GM23338 (cell line): ENCODE results near the gene ZNF831. TPM values are rescaled to one million over a fixed set of nuclear protein-coding genes. Genes with fewer than 3 reads are reported as not detected.
A peak's percentile ranks its signal among the peaks of the same experiment; 100 is the strongest.

ENCODE experiments used
- ATAC-seq: fragments of 200-7000 bp; cut with Tn5 transposase; 3 replicates; pipeline ENCODE4 v1.9.1; 2020
- DNase-seq: peaks from one replicate; pipeline ENCODE4 v3.0.0-alpha.2; 2015; ENCODE audit warnings: low spot score
- H2AFZ ChIP-seq: fragments of 200-600 bp; sonication (generic); 2 replicates; pipeline ENCODE4 v1.8.0; 2016; ENCODE audit warnings: antibody characterized with exemption, mild to moderate bottlenecking, moderate library complexity
- H3F3A ChIP-seq: fragments of 200-600 bp; sonication (generic); replicated peaks from 2 replicates; pipeline ENCODE4 v1.8.0; 2017; ENCODE audit warnings: antibody characterized with exemption, mixed run types, low read depth
- H3K27ac ChIP-seq: fragments of 200-600 bp; sonication (generic); 2 replicates; pipeline ENCODE4 v1.6.1; 2016; ENCODE audit warnings: low read depth
- H3K27me3 ChIP-seq: fragments of 200-600 bp; sonication (generic); 2 replicates; pipeline ENCODE4 v1.8.0; 2016; ENCODE audit warnings: mild to moderate bottlenecking, mixed run types, moderate library complexity; ENCODE audit not compliant: insufficient read depth
- H3K36me3 ChIP-seq: fragments of 200-600 bp; sonication (generic); 2 replicates; pipeline ENCODE4 v1.8.0; 2016; ENCODE audit warnings: mild to moderate bottlenecking; ENCODE audit not compliant: insufficient read depth
- H3K4me1 ChIP-seq: fragments of 200-600 bp; sonication (generic); 2 replicates; pipeline ENCODE4 v1.8.0; 2016; ENCODE audit warnings: mild to moderate bottlenecking, moderate library complexity; ENCODE audit not compliant: insufficient read depth
- H3K4me2 ChIP-seq: fragments of 200-600 bp; sonication (generic); 2 replicates; pipeline ENCODE4 v1.7.1; 2017; ENCODE audit warnings: mixed run types
- H3K4me3 ChIP-seq: fragments of 200-600 bp; sonication (generic); 2 replicates; pipeline ENCODE4 v1.6.1; 2016; ENCODE audit warnings: mixed run types
- H3K79me2 ChIP-seq: fragments of 200-600 bp; sonication (generic); replicated peaks from 2 replicates; pipeline ENCODE4 v1.8.0; 2017; ENCODE audit warnings: mild to moderate bottlenecking; ENCODE audit not compliant: insufficient read depth
- H3K9me2 ChIP-seq: fragments of 200-600 bp; sonication (generic); 2 replicates; pipeline ENCODE4 v1.8.0; 2017; ENCODE audit not compliant: insufficient read depth
- H4K20me1 ChIP-seq: fragments of 200-600 bp; sonication (generic); replicated peaks from 2 replicates; pipeline ENCODE4 v1.8.0; 2017; ENCODE audit warnings: mild to moderate bottlenecking; ENCODE audit not compliant: insufficient read depth
- H3K27ac Mint-ChIP-seq: 2 replicates; pipeline ENCODE4 v1.8.0; 2020; ENCODE audit warnings: inconsistent platforms, mild to moderate bottlenecking, moderate library complexity, mixed read lengths
- H3K27me3 Mint-ChIP-seq: 3 replicates; pipeline ENCODE4 v1.8.0; 2022; ENCODE audit warnings: low read depth, mild to moderate bottlenecking, moderate library complexity, mixed read lengths, inconsistent platforms; ENCODE audit not compliant: insufficient read depth, poor library complexity
- H3K36me3 Mint-ChIP-seq: 3 replicates; pipeline ENCODE4 v1.8.0; 2021; ENCODE audit warnings: low read depth, mild to moderate bottlenecking, inconsistent platforms, moderate library complexity, mixed read lengths
- H3K4me1 Mint-ChIP-seq: 3 replicates; pipeline ENCODE4 v1.8.0; 2020; ENCODE audit warnings: mild to moderate bottlenecking, inconsistent platforms, mixed read lengths
- H3K4me3 Mint-ChIP-seq: 3 replicates; pipeline ENCODE4 v1.8.0; 2021; ENCODE audit warnings: moderate library complexity, mild to moderate bottlenecking, inconsistent platforms, mixed read lengths
- H3K9me3 Mint-ChIP-seq: 3 replicates; pipeline ENCODE4 v1.8.0; 2020; ENCODE audit warnings: moderate library complexity, mild to moderate bottlenecking, inconsistent platforms, mixed read lengths
- CREB1 ChIP-seq: fragments of 250-450 bp; sonication (Bioruptor Pico); IDR thresholded peaks from 2 replicates; pipeline ENCODE4 v1.5.0; 2020; ENCODE audit warnings: low read depth, mild to moderate bottlenecking, moderate library complexity
- ETS1 ChIP-seq: IDR thresholded peaks from 2 replicates; pipeline ENCODE4 v1.6.1; 2016; ENCODE audit warnings: antibody characterized with exemption
- EZH2 ChIP-seq: fragments of 200-600 bp; sonication (generic); IDR thresholded peaks from one replicate; pipeline ENCODE4 v1.8.0; 2017; ENCODE audit warnings: antibody characterized with exemption, mild to moderate bottlenecking, low read depth; ENCODE audit not compliant: unreplicated experiment
- EZH2phosphoT487 ChIP-seq: fragments of 200-600 bp; sonication (generic); IDR thresholded peaks from one replicate; pipeline ENCODE4 v1.8.1; 2018; ENCODE audit warnings: antibody characterized with exemption; ENCODE audit not compliant: unreplicated experiment
- JUNB ChIP-seq: IDR thresholded peaks from one replicate; pipeline ENCODE4 v1.6.1; 2016; ENCODE audit warnings: antibody characterized with exemption; ENCODE audit not compliant: unreplicated experiment
- NANOG ChIP-seq: IDR thresholded peaks from 2 replicates; pipeline ENCODE4 v1.6.1; 2016; ENCODE audit warnings: antibody characterized with exemption, borderline replicate concordance
- POLR2AphosphoS5 ChIP-seq: IDR thresholded peaks from 2 replicates; pipeline ENCODE4 v1.6.1; 2016; ENCODE audit warnings: antibody characterized with exemption, low read depth
- STAT1 ChIP-seq: IDR thresholded peaks from one replicate; pipeline ENCODE4 v1.6.1; 2016; ENCODE audit warnings: antibody characterized with exemption; ENCODE audit not compliant: unreplicated experiment
- ZNF114 ChIP-seq: fragments of 250-450 bp; sonication (Bioruptor Pico); IDR thresholded peaks from 2 replicates; pipeline ENCODE4 v1.5.0; 2020; ENCODE audit warnings: mild to moderate bottlenecking, moderate library complexity
- ZNF331 ChIP-seq: fragments of 250-450 bp; sonication (Bioruptor Pico); IDR thresholded peaks from 2 replicates; pipeline ENCODE4 v1.5.0; 2020; ENCODE audit warnings: low read depth, mild to moderate bottlenecking, moderate library complexity
- ZNF462 ChIP-seq: fragments of 250-450 bp; sonication (Bioruptor Pico); IDR thresholded peaks from 2 replicates; pipeline ENCODE4 v1.5.0; 2020; ENCODE audit warnings: mild to moderate bottlenecking, moderate library complexity
- polyA plus RNA-seq: library from polyadenylated mRNA; unstranded; fragments of >200 nt; fragmentation: Nextera tagmentation; extraction: Ambion mirVana; gene quantifications from 2 replicates; pipeline ENCODE4 v1.2.1, GENCODE V29; 2016
- total RNA-seq: library from RNA; depleted of rRNA; stranded (reverse); fragments of >200 nt; shearing (Covaris generic); gene quantifications from 2 replicates; pipeline ENCODE4 v1.2.3, GENCODE V29; 2014
- TF ChIP-seq, protein P1 (sequence below), 2 experiments: fragments of 200-600 bp in 1 of 2; sonication (generic) in 1 of 2; conservative IDR thresholded peaks; 2 replicates each; pipeline versions ENCODE4 v1.5.1 to v1.6.1; 2016 to 2017; ENCODE audit warnings: antibody characterized with exemption in 2 of 2, low read depth in 2 of 2, mild to moderate bottlenecking in 2 of 2, moderate library complexity in 1 of 2
- TF ChIP-seq, protein P2 (sequence below): IDR thresholded peaks from one replicate; pipeline ENCODE4 v1.6.1; 2018; ENCODE audit warnings: antibody characterized with exemption; ENCODE audit not compliant: unreplicated experiment

The ZNF831 gene
- total and polyA plus RNA-seq, 2 experiments from 2014 or later, result not detected

GRCh38 chr20:59178983-59179595, 15.5 kb downstream of the ZNF831 start:
- no peak overlapping the region for H3K27ac Mint-ChIP-seq
- H3K27me3 ChIP-seq, result no peaks in the 10 kb centered on the region
- H3K36me3 ChIP-seq, result no peaks in the 10 kb centered on the region
- no peaks in the 10 kb centered on the region for H3K4me1 ChIP-seq
- no peak for DNase-seq
- H3K79me2 ChIP-seq, result no peaks in the 10 kb centered on the region
- H3K27me3 Mint-ChIP-seq, result no peaks in the 10 kb centered on the region
- H4K20me1 ChIP-seq, result no peaks in the 10 kb centered on the region
- H3K4me3 ChIP-seq, result no peak overlapping the region
- H3K36me3 Mint-ChIP-seq, result no peaks in the 10 kb centered on the region
- no peak overlapping the region for H2AFZ ChIP-seq
- TF ChIP-seq NANOG (no peak), JUNB (no peak), STAT1 (no peak), ZNF114 (CRISPR knock-in tag) (no peak), EZH2 (no peak), ETS1 (no peak), EZH2phosphoT487 (no peak), ZNF331 (CRISPR knock-in tag) (no peak), POLR2AphosphoS5 (no peak), CREB1 (CRISPR knock-in tag) (no peak), ZNF462 (no peak)
- TF ChIP-seq, protein P1, sequence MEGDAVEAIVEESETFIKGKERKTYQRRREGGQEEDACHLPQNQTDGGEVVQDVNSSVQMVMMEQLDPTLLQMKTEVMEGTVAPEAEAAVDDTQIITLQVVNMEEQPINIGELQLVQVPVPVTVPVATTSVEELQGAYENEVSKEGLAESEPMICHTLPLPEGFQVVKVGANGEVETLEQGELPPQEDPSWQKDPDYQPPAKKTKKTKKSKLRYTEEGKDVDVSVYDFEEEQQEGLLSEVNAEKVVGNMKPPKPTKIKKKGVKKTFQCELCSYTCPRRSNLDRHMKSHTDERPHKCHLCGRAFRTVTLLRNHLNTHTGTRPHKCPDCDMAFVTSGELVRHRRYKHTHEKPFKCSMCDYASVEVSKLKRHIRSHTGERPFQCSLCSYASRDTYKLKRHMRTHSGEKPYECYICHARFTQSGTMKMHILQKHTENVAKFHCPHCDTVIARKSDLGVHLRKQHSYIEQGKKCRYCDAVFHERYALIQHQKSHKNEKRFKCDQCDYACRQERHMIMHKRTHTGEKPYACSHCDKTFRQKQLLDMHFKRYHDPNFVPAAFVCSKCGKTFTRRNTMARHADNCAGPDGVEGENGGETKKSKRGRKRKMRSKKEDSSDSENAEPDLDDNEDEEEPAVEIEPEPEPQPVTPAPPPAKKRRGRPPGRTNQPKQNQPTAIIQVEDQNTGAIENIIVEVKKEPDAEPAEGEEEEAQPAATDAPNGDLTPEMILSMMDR (conservative IDR thresholded peaks at IDR 0.05; ENCODE audit: low read depth in 2 of 2), result no peak
- TF ChIP-seq, protein P2, sequence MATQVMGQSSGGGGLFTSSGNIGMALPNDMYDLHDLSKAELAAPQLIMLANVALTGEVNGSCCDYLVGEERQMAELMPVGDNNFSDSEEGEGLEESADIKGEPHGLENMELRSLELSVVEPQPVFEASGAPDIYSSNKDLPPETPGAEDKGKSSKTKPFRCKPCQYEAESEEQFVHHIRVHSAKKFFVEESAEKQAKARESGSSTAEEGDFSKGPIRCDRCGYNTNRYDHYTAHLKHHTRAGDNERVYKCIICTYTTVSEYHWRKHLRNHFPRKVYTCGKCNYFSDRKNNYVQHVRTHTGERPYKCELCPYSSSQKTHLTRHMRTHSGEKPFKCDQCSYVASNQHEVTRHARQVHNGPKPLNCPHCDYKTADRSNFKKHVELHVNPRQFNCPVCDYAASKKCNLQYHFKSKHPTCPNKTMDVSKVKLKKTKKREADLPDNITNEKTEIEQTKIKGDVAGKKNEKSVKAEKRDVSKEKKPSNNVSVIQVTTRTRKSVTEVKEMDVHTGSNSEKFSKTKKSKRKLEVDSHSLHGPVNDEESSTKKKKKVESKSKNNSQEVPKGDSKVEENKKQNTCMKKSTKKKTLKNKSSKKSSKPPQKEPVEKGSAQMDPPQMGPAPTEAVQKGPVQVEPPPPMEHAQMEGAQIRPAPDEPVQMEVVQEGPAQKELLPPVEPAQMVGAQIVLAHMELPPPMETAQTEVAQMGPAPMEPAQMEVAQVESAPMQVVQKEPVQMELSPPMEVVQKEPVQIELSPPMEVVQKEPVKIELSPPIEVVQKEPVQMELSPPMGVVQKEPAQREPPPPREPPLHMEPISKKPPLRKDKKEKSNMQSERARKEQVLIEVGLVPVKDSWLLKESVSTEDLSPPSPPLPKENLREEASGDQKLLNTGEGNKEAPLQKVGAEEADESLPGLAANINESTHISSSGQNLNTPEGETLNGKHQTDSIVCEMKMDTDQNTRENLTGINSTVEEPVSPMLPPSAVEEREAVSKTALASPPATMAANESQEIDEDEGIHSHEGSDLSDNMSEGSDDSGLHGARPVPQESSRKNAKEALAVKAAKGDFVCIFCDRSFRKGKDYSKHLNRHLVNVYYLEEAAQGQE, result no peak
- H3K4me2 ChIP-seq, result no peak overlapping the region
- H3K9me3 Mint-ChIP-seq, result no peaks in the 10 kb centered on the region; the same call in 2 of the 3 replicates
- no peaks in the 10 kb centered on the region for H3K9me2 ChIP-seq
- H3F3A ChIP-seq, result no peaks in the 10 kb centered on the region
- peak; percentile 39; the same call in 2 of the 3 replicates for ATAC-seq
- no peak overlapping the region for H3K4me3 Mint-ChIP-seq
- peaks cover 2% of the 10 kb centered on the region; the same call in 1 of the 3 replicates for H3K4me1 Mint-ChIP-seq
- no peak overlapping the region for H3K27ac ChIP-seq
